HCT116 (cell line): ENCODE results near the gene EMB. TPM values are rescaled to one million over a fixed set of nuclear protein-coding genes. Genes with fewer than 3 reads are reported as not detected.

ENCODE experiments used
- ATAC-seq: fragments of 200-7000 bp; cut with Tn5 transposase; 2 replicates; pipeline ENCODE4 v1.9.1; 2020; ENCODE audit warnings: mild to moderate bottlenecking, moderate library complexity
- BruUV-seq: library from RNA; stranded (reverse); fragments of 400-500 nt; replicated peaks from 2 replicates; lab custom pipeline; 2021; lab: Mats Ljungman, UMichigan
- CTCF ChIA-PET: fragments of 300-600 bp; sonication (Branson Sonifier 250); formaldehyde crosslinking; loops from one replicate; lab custom pipeline; 2021; ENCODE audit warnings: antibody characterized with exemption; lab: Charles Lee
- POLR2A ChIA-PET: fragments of 300-600, 350-600 bp; sonication (Branson Sonifier 250); formaldehyde crosslinking; loops from one replicate; lab custom pipeline; 2021; ENCODE audit warnings: antibody characterized with exemption; lab: Charles Lee
- RAD21 ChIA-PET, 2 experiments: fragments of 300-600 bp; sonication (Branson Sonifier 250); formaldehyde crosslinking; loops; one replicate each; lab custom pipeline; 2023; ENCODE audit warnings: low total read pairs in 2 of 2; ENCODE audit not compliant: uncharacterized antibody in 2 of 2, unreplicated experiment in 2 of 2, low non-redundant PET in 1 of 2; lab: Charles Lee
- DNase-seq: peaks from one replicate; pipeline ENCODE4 v3.0.0-alpha.2; 2010; ENCODE audit warnings: low read depth, low spot score
- H2AFZ ChIP-seq: fragments of 200-600 bp; shearing (Covaris generic), sonication (generic); 2 replicates; pipeline ENCODE4 v1.6.1; 2017; ENCODE audit warnings: low read depth, mixed run types, mixed read lengths, antibody characterized with exemption, low read length; ENCODE audit not compliant: poor library complexity, severe bottlenecking
- H3K27ac ChIP-seq: 2 replicates; pipeline ENCODE4 v1.5.1; 2012; ENCODE audit warnings: low read depth, low read length
- H3K27me3 ChIP-seq: fragments of 200-600 bp; sonication (generic); 2 replicates; pipeline ENCODE4 v1.6.1; 2016; ENCODE audit warnings: mixed run types, low read length, mixed read lengths; ENCODE audit not compliant: insufficient read depth
- H3K36me3 ChIP-seq, 2 experiments: fragments of 200-500 bp in 1 of 2; fragments of 200-600 bp in 1 of 2; sonication (Bioruptor generic) in 1 of 2; sonication (generic) in 1 of 2; 2 replicates each; pipeline versions ENCODE4 v1.5.1 to v1.6.1; 2014 to 2016; ENCODE audit warnings: low read length in 2 of 2, inconsistent platforms in 1 of 2, mixed read lengths in 1 of 2, mixed run types in 1 of 2; ENCODE audit not compliant: insufficient read depth in 2 of 2, control insufficient read depth in 1 of 2
- H3K4me1 ChIP-seq, 2 experiments: fragments of 200-600 bp in 1 of 2; sonication (generic) in 1 of 2; 2 replicates each; pipeline versions ENCODE4 v1.5.1 to v1.6.1; 2012 to 2017; ENCODE audit warnings: low read length in 2 of 2, inconsistent platforms in 1 of 2, mild to moderate bottlenecking in 1 of 2, mixed read lengths in 1 of 2, mixed run types in 1 of 2, moderate library complexity in 1 of 2; ENCODE audit not compliant: insufficient read depth in 2 of 2, control insufficient read depth in 1 of 2
- H3K4me2 ChIP-seq: fragments of 200-600 bp; sonication (generic); 2 replicates; pipeline ENCODE4 v1.6.1; 2017; ENCODE audit warnings: mixed run types, low read length, mixed read lengths
- H3K4me3 ChIP-seq, 2 experiments: fragments of 200-600 bp in 1 of 2; sonication (generic) in 1 of 2; replicated peaks in 1 of 2; 2 replicates each; pipeline ENCODE4 v1.5.1; 2011 to 2016; ENCODE audit warnings: low read length in 2 of 2, control low read depth in 1 of 2, low read depth in 1 of 2, mild to moderate bottlenecking in 1 of 2, mixed read lengths in 1 of 2, mixed run types in 1 of 2
- H3K79me2 ChIP-seq: fragments of 200-600 bp; sonication (generic); 2 replicates; pipeline ENCODE4 v1.6.1; 2017; ENCODE audit warnings: mild to moderate bottlenecking, mixed run types, low read length, moderate library complexity, mixed read lengths; ENCODE audit not compliant: insufficient read depth
- H3K9ac ChIP-seq: fragments of 200-600 bp; sonication (generic); 2 replicates; pipeline ENCODE4 v1.6.1; 2016; ENCODE audit warnings: low read length, mixed read lengths
- H3K9me2 ChIP-seq: fragments of 200-600 bp; sonication (generic), shearing (Covaris generic); 2 replicates; pipeline ENCODE4 v1.6.1; 2017; ENCODE audit warnings: mixed run types, mild to moderate bottlenecking, moderate library complexity; ENCODE audit not compliant: insufficient read depth
- H3K9me3 ChIP-seq, 2 experiments: fragments of 200-500 bp in 1 of 2; fragments of 200-600 bp in 1 of 2; sonication (Bioruptor generic) in 1 of 2; sonication (generic) in 1 of 2; 2 replicates each; pipeline ENCODE4 v1.6.1; 2014 to 2017; ENCODE audit warnings: low read length in 2 of 2, mixed read lengths in 2 of 2, inconsistent platforms in 1 of 2, low read depth in 1 of 2, mild to moderate bottlenecking in 1 of 2, mixed run types in 1 of 2, moderate library complexity in 1 of 2; ENCODE audit not compliant: control insufficient read depth in 1 of 2, insufficient read depth in 1 of 2
- H4K20me1 ChIP-seq: fragments of 200-600 bp; sonication (generic), shearing (Covaris generic); 2 replicates; pipeline ENCODE4 v1.6.1; 2017; ENCODE audit warnings: mixed run types, mild to moderate bottlenecking, moderate library complexity; ENCODE audit not compliant: insufficient read depth
- SRF ChIP-seq: IDR thresholded peaks from 2 replicates; pipeline ENCODE4 v1.6.1; 2012; ENCODE audit warnings: low read depth
- ZNF274 ChIP-seq: fragments of 200-500 bp; sonication (Bioruptor generic); IDR thresholded peaks from 2 replicates; pipeline ENCODE4 v1.6.1; 2014; ENCODE audit warnings: mild to moderate bottlenecking, low read depth, low read length, inconsistent platforms
- intact Hi-C: fragments of 100-400 bp; cut with micrococcal nuclease; formaldehyde crosslinking; loops from 2 replicates; pipeline ENCODE4 v1.10.0; 2022
- total RNA-seq: library from RNA; stranded (reverse); gene quantifications from one replicate; pipeline ENCODE4 v1.2.1, GENCODE V29; 2021; ENCODE audit not compliant: unreplicated experiment

Gene EMB
- total RNA-seq, 1 experiment from 2014 or later, result 15.2 TPM

DNA sequence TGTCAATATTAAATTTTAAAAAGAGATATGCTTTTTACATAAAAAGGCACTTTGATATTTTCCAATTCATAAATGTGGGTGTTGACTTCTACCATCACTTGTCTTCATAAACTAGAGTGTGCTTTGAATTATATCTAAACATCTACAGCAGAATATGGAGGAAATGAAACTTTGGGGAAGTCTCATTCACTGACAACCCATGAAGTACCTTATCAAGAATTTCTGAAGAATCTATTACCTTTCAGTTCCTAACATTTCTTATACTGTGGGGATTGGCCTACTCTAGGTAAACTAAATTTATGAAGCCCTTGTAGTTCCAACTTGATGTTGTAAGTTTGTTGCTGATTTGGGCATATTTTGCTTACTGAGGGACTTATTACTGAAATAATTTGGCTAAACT is 81.9 kb downstream of the EMB start:
- no peaks in the 10 kb centered on the region for H3K4me1 ChIP-seq
- no TSS peak for BruUV-seq
- intact Hi-C loops, result loop anchor here (5.0 to 10.0 kb wide), 2 partner anchors 57 to 146 kb away; no protein-coding TSS in a partner anchor
- H3K4me2 ChIP-seq, result no peak overlapping the region
- H4K20me1 ChIP-seq, result no peaks in the 10 kb centered on the region
- CTCF ChIA-PET, result no interaction called here
- no peak overlapping the region for H2AFZ ChIP-seq
- no peaks in the 10 kb centered on the region for H3K27me3 ChIP-seq
- no peak for TF ChIP-seq ZNF274
- POLR2A ChIA-PET, result no interaction called here
- H3K27ac ChIP-seq, result no peak overlapping the region
- DNase-seq (no peak), ATAC-seq (no peak)
- H3K9me3 ChIP-seq, result no peaks in the 10 kb centered on the region
- H3K36me3 ChIP-seq, result no peaks in the 10 kb centered on the region
- H3K4me3 ChIP-seq, result no peak overlapping the region
- no peak overlapping the region for H3K9ac ChIP-seq
- no peaks in the 10 kb centered on the region for H3K9me2 ChIP-seq
- H3K79me2 ChIP-seq, result no peaks in the 10 kb centered on the region
- RAD21 ChIA-PET, result no interaction called here

DNA sequence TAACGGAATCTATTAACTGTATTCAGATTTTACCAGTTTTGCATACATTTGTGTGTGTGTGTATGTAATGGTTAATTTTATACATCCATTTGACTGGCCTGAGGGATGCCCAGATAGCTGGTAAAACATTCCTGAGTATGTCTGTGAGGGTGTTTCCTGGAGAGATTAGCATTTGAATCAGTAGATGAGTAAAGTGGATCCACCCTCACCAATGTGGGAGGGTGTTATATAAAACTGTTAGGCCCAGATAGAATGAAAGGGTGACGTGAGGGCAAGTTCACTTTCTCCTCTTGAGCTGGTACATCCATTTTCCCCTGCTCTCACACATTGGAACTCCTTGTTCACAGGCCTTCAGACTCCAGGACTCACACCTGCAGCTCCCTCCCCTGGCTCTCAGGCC is 88.7 kb downstream of the EMB start:
- Histone ChIP-seq H2AFZ (no peak overlapping the region), H3K27me3 (no peaks in the 10 kb centered on the region), H3K4me3 (no peak overlapping the region), H4K20me1 (no peaks in the 10 kb centered on the region), H3K9me2 (no peaks in the 10 kb centered on the region), H3K4me2 (no peak overlapping the region), H3K36me3 (no peaks in the 10 kb centered on the region), H3K79me2 (no peaks in the 10 kb centered on the region), H3K9me3 (no peaks in the 10 kb centered on the region), H3K9ac (no peak overlapping the region), H3K27ac (no peak overlapping the region), H3K4me1 (no peaks in the 10 kb centered on the region)
- POLR2A ChIA-PET, result no interaction called here
- RAD21 ChIA-PET, result no interaction called here
- no peak for TF ChIP-seq SRF
- CTCF ChIA-PET, result no interaction called here
- DNase-seq (no peak), ATAC-seq (no peak)
- BruUV-seq, result no TSS peak
- intact Hi-C loops, result loop anchor here (10.0 kb wide), 1 partner anchor 152 kb away; no protein-coding TSS in a partner anchor

Other genes starting within 250 kb of the EMB start
- gene PARP8, start 225.3 kb upstream of the EMB start, total RNA-seq, result 19.0 TPM